MCF 10A (cell line): Measurements from ENCODE around the gene OSTM1. TPM values are rescaled to one million over a fixed set of nuclear protein-coding genes. Genes with fewer than 3 reads are reported as not detected.

ENCODE experiments used
- BruUV-seq: library from RNA; stranded (reverse); fragments of 400-500 nt; replicated peaks from 2 replicates; lab custom pipeline; 2021; lab: Mats Ljungman, UMichigan
- CTCF ChIA-PET: fragments of 300-600 bp; sonication (Branson Sonifier 250); formaldehyde crosslinking; extraction: SDS; loops from one replicate; lab custom pipeline; 2021; ENCODE audit warnings: antibody characterized with exemption, inconsistent platforms; lab: Yijun Ruan, JAX
- POLR2A ChIA-PET: fragments of 300-600, 350-650 bp; sonication (Branson Sonifier 250); formaldehyde crosslinking; extraction: SDS; loops from one replicate; lab custom pipeline; 2020; ENCODE audit warnings: antibody characterized with exemption, inconsistent platforms; lab: Yijun Ruan, JAX
- DNase-seq: peaks from one replicate; pipeline ENCODE4 v3.0.0-alpha.2; 2018; ENCODE audit not compliant: unreplicated experiment
- H3K27ac Mint-ChIP-seq: one replicate; pipeline ENCODE4 v1.8.0; 2022; ENCODE audit warnings: mild to moderate bottlenecking, low read depth, mixed read lengths; ENCODE audit not compliant: unreplicated experiment
- H3K27me3 Mint-ChIP-seq: one replicate; pipeline ENCODE4 v1.8.0; 2022; ENCODE audit warnings: mixed read lengths; ENCODE audit not compliant: insufficient read depth, unreplicated experiment
- H3K36me3 Mint-ChIP-seq: one replicate; pipeline ENCODE4 v1.8.0; 2022; ENCODE audit warnings: mild to moderate bottlenecking, moderate library complexity, mixed read lengths; ENCODE audit not compliant: insufficient read depth, unreplicated experiment
- H3K4me1 Mint-ChIP-seq: one replicate; pipeline ENCODE4 v1.8.0; 2022; ENCODE audit warnings: mixed read lengths; ENCODE audit not compliant: insufficient read depth, unreplicated experiment
- H3K4me3 Mint-ChIP-seq: one replicate; pipeline ENCODE4 v1.8.0; 2022; ENCODE audit warnings: mild to moderate bottlenecking, moderate library complexity, mixed read lengths; ENCODE audit not compliant: unreplicated experiment
- H3K9me3 Mint-ChIP-seq: one replicate; pipeline ENCODE4 v1.8.0; 2022; ENCODE audit warnings: mixed read lengths; ENCODE audit not compliant: unreplicated experiment
- intact Hi-C: fragments of 100-400 bp; cut with micrococcal nuclease; formaldehyde crosslinking; loops from 2 replicates; pipeline ENCODE4 v1.14.1; 2022
- total RNA-seq: library from RNA; stranded (reverse); gene quantifications from 2 replicates; pipeline ENCODE4 v1.2.3, GENCODE V29; 2022
- TF ChIP-seq, protein P1 (sequence below): fragments of 200-600 bp; IDR thresholded peaks from one replicate; pipeline ENCODE4 v1.8.0; 2022; ENCODE audit warnings: antibody characterized with exemption, mild to moderate bottlenecking; ENCODE audit not compliant: unreplicated experiment

The OSTM1 gene
- total RNA-seq, 1 experiment from 2014 or later, result 35.5 TPM

DNA sequence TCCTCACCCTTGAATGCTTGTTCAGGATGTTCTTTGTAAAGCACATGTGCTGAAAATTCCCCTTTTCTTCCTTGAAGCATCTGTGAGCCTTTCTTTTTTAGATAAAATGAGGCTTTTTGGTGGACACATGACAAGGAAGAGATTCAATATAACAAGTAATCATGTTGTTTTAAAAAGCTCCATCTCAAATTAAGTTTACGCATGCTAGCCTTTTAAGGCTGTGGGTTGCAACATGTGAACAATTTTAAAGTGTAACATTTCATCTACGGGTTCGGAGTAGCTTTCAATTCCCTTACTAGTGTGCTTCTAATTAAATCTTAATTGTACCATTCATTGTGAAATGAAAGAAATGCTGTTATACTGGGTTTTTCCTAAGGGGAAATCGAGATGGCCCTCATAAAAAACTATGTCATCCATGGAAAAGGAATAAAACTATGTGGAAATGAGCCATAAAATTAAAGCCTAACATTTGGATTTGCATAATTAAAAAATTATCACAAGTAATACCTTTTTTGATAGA, 19.3 kb upstream of the OSTM1 start:
- Mint-ChIP-seq H3K27me3 (no peaks in the 10 kb centered on the region), H3K4me1 (no peaks in the 10 kb centered on the region), H3K36me3 (no peaks in the 10 kb centered on the region), H3K4me3 (no peak overlapping the region), H3K27ac (no peak overlapping the region), H3K9me3 (no peaks in the 10 kb centered on the region)
- intact Hi-C loops, result no loop called here
- TF ChIP-seq, protein P1, sequence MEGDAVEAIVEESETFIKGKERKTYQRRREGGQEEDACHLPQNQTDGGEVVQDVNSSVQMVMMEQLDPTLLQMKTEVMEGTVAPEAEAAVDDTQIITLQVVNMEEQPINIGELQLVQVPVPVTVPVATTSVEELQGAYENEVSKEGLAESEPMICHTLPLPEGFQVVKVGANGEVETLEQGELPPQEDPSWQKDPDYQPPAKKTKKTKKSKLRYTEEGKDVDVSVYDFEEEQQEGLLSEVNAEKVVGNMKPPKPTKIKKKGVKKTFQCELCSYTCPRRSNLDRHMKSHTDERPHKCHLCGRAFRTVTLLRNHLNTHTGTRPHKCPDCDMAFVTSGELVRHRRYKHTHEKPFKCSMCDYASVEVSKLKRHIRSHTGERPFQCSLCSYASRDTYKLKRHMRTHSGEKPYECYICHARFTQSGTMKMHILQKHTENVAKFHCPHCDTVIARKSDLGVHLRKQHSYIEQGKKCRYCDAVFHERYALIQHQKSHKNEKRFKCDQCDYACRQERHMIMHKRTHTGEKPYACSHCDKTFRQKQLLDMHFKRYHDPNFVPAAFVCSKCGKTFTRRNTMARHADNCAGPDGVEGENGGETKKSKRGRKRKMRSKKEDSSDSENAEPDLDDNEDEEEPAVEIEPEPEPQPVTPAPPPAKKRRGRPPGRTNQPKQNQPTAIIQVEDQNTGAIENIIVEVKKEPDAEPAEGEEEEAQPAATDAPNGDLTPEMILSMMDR, result no peak
- ChIA-PET CTCF (interaction anchor here (0.6 to 0.8 kb wide), 2 partner anchors 114 to 214 kb away, joined by 3 to 6 read pairs; no protein-coding TSS in a partner anchor), POLR2A (no interaction called here)
- BruUV-seq, result no TSS peak
- no peak for DNase-seq

DNA sequence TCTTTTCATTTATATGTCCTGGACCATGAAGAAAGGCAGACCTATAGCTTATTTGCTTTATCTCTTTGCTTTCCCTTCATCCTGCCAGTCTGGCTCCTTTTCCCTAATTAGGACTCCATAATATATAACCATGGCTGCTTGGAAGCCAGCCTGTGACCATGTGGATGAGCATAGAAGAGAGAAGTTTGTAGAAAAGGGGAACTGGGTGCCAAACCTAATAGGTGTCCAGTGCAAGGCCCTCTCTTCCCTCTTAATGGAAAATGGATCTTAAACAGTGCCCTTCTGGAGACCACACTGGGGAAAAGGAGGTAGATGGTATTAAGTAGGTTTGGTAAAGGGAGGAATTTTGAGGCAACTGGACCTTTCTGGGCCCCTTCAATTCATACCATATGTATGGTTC, 16.7 kb upstream of the OSTM1 start:
- no peaks in the 10 kb centered on the region for H3K27me3 Mint-ChIP-seq
- no peaks in the 10 kb centered on the region for H3K4me1 Mint-ChIP-seq
- intact Hi-C loops, result no loop called here
- TF ChIP-seq, protein P1, result no peak
- no TSS peak for BruUV-seq
- no peak overlapping the region for H3K27ac Mint-ChIP-seq
- no peaks in the 10 kb centered on the region for H3K36me3 Mint-ChIP-seq
- CTCF ChIA-PET, result interaction anchor here (0.6 to 1.2 kb wide), 3 partner anchors 31 to 400 kb away, joined by 3 to 5 read pairs (median 3); no protein-coding TSS in a partner anchor
- DNase-seq, result no peak
- no peak overlapping the region for H3K4me3 Mint-ChIP-seq
- no peaks in the 10 kb centered on the region for H3K9me3 Mint-ChIP-seq
- POLR2A ChIA-PET, result no interaction called here

DNA sequence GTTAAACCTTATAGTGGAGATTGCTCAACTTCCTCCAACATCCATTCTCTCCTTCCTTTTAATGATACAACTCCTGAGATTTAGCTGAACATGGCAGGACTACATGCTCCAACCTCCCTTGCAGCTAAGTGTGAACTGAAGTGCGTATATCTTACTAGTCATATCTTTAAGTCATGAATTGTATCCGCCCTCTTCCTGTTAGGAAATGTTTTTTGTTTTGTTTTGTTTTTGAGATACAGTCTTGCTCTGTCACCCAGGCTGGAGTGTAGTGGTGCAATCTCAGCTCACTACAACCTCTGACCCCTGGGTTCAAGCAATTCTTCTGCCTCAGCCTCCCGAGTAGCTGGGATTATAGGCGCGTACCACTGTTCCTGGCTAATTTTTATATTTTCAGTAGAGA, 8.8 kb upstream of the OSTM1 start:
- no TSS peak for BruUV-seq
- Mint-ChIP-seq H3K36me3 (no peaks in the 10 kb centered on the region), H3K9me3 (no peaks in the 10 kb centered on the region), H3K4me1 (peaks cover 5% of the 10 kb centered on the region), H3K27me3 (no peaks in the 10 kb centered on the region), H3K4me3 (no peak overlapping the region), H3K27ac (no peak overlapping the region)
- DNase-seq, result no peak
- intact Hi-C loops, result no loop called here
- ChIA-PET CTCF (no interaction called here), POLR2A (no interaction called here)
- TF ChIP-seq, protein P1, result no peak

DNA sequence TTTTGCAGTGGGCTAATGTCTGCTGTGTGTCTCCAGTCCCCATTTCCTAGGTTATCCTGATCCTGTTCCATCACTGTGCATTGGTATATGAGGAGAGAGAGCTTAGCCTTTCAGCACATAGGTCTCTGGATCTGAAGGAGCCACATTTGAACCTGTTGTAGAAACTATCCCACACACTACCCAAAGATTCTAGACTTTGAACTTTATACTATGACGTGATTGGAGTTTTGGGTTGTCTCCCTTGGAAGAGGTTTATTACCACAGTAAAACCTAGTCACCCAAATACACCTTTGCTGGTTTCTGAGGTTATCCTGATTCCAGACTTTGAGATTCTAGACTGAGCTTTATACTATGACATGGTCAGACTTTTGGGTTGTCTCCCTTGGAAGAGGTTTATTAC, 8.0 kb upstream of the OSTM1 start:
- no peaks in the 10 kb centered on the region for H3K27me3 Mint-ChIP-seq
- H3K27ac Mint-ChIP-seq, result no peak overlapping the region
- no peaks in the 10 kb centered on the region for H3K36me3 Mint-ChIP-seq
- H3K4me1 Mint-ChIP-seq, result peaks cover 5% of the 10 kb centered on the region
- TF ChIP-seq, protein P1, result no peak
- H3K9me3 Mint-ChIP-seq, result no peaks in the 10 kb centered on the region
- ChIA-PET POLR2A (no interaction called here), CTCF (interaction anchor here (0.6 kb wide), 1 partner anchor 872 kb away, joined by 3 read pairs; no protein-coding TSS in a partner anchor)
- BruUV-seq, result no TSS peak
- no peak overlapping the region for H3K4me3 Mint-ChIP-seq
- intact Hi-C loops, result no loop called here
- no peak for DNase-seq
